Stimulated activated CD4-positive, alpha-beta T cell treated with anti-CD3 and anti-CD28 coated beads, Interleukin-2, amount 100 ng/mL, for 4 hours (primary cell): ENCODE data around the gene NDFIP1.

Source experiments
- DNase-seq: peaks from one replicate; pipeline ENCODE4 v3.0.0-alpha.2; 2020; ENCODE audit warnings: low read depth

Gene NDFIP1

GRCh38 chr5:142119051-142119625, 10.6 kb downstream of the NDFIP1 start:
- DNase-seq = no peak

GRCh38 chr5:142120247-142120935, 11.8 kb downstream of the NDFIP1 start:
- no peak for DNase-seq

- DNase-seq = no peak
Measured at GRCh38 chr5:142122121-142122520, 13.5 kb downstream of the NDFIP1 start.

- DNase-seq = no peak
Measured at GRCh38 chr5:142125378-142125777, 16.8 kb downstream of the NDFIP1 start.

DNA sequence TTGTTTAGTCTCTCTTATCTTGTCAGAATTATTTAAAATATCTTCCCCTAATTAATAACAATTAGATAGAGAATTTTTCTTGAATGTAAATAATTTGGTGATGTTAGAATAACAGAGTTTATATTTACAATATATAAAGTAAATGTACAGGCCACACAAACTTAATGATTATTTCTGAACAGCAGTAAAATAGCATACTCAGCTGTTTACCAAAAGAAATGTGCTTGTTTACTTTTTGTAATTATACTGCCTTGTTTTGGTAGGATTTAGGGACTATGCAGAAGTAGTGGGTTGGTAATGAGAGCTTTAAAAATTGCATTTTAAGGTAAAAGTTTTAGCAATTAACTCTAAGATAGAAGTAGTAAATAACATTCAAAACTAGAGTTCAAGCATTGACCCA, 17.4 kb downstream of the NDFIP1 start:
- DNase-seq = no peak

GRCh38 chr5:142128675-142129208, 20.2 kb downstream of the NDFIP1 start:
- no peak for DNase-seq

GRCh38 chr5:142129446-142130066, 21.0 kb downstream of the NDFIP1 start:
- DNase-seq = no peak

- DNase-seq = no peak
Measured at GRCh38 chr5:142131394-142131793, 22.8 kb downstream of the NDFIP1 start.

- no peak for DNase-seq
Measured at GRCh38 chr5:142132916-142133315, 24.3 kb downstream of the NDFIP1 start.

- no peak for DNase-seq
Measured at GRCh38 chr5:142133330-142134206, 25.0 kb downstream of the NDFIP1 start.

- DNase-seq = no peak
Measured at GRCh38 chr5:142134331-142135010, 25.9 kb downstream of the NDFIP1 start.

GRCh38 chr5:142141463-142141862, 32.9 kb downstream of the NDFIP1 start:
- DNase-seq = no peak

DNA sequence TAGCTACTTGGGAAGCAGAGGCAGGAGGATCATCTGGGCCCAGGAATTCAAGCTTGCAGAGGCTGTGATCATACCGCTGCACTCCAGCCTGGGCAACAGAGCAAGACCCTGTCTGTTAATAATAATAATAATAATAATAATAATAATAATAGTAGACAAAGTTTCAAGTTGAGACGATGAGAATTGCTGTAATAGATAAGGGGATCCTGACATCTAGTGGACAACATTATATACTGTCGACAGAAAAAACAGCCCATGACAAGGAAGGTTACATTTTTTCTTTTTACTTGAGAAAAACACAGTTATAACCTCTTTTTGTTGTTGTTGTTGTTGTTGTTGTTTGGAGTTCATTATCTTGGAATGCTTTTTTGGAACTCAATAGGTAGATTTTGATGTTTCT, 35.3 kb downstream of the NDFIP1 start:
- DNase-seq = no peak

DNA sequence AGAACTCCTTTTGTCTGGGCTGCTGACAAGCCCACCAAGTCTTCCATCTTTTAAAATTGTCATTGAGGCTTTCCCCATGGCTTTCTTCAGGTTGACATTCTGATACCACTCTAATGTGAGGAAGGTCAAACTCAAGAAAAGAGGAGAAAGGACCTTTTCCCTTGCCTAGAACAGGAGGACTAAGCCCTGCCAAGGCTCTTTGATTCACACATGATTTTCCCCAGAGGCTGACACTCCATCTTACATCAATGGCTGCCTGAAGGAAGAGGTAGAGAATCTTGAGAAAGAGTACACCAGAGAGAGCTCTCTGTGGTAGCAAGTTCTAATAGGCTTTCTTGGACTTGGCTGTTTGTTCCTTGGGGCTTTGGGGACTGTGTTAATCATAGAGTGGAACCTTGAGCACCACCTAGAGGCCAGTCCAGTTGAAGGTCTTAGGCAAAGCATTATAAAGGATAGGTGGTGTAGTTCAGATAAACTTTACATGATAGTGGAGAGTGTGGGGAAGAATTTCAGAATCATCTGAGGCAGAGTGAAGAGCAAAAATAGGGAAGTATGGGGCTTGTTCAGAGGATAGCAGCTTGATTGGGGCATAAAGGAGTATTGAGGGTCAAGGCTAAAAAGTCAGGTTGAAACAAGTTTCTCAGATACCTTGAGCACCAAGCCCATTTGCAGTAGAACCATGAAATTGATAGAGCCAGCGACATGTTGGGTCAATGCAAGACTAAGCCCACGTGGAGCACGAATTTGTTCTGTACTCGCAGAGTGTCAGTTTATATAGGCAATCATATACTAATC, 36.7 kb downstream of the NDFIP1 start:
- DNase-seq = peak; percentile 54

GRCh38 chr5:142149363-142149762, 40.8 kb downstream of the NDFIP1 start:
- no peak for DNase-seq

GRCh38 chr5:142150431-142150830, 41.9 kb downstream of the NDFIP1 start:
- no peak for DNase-seq

GRCh38 chr5:142151436-142152383, 43.1 kb downstream of the NDFIP1 start:
- peak; percentile 48 for DNase-seq

- DNase-seq = no peak
Measured at GRCh38 chr5:142152384-142152732, 43.8 kb downstream of the NDFIP1 start.

DNA sequence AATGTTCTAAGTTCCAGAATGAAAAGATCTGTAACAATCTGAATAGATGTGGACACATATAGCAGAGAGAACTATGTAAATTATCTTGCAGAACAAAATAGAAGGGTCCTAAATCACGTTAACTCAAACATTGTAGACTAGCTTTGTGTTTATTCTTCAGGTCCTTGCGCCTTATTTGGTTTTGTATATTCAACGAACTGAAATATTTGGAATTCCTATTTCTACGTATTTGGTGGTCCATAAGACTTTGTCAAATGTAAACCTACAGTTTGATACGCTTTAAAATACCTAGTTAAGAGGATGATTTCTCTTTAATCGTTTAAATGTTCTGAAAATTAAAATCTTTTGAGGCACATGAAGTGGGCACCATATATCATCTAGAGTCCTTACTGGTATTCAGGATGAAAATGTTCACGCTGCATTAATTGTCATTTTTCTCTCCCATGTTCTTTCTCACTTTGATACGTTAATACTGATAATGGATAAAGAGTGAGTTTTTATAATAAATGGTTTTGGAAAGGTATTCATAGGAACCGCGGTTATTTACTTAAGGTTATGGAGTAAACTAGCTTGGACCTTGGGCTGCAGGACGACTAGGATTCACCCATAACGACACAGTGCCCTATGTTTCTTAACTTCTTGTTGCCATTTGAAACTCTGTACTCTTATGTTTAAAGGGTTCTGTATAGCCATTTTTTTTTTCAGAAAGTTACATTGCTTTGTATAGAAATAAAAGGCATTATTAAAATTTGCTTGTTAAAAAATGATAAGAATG, 45.3 kb downstream of the NDFIP1 start:
- DNase-seq = no peak
